ENCODE results near the gene GLIS2.

Gene GLIS2

DNA sequence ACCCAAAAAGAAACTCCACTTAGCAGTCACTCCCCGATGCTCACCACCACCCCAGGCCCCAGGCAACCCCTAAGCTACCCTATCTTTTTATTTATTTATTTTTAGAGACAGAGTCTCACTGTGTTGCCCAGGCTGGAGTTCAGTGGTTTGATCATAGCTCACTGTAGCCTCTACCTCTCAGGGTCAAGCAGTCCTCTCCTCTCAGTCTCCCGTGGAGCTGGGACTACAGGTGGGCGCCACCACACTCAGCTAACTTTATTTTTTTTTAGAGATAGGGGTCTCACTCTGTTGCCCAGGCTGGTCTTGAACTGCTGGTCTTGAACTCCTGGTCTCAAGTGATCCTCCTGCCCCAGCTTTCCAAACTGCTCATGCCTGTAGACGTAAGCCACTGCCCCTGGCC lies 14.7 kb upstream of the GLIS2 start:
- Histone ChIP-seq H3K27me3 (ENCODE audit: insufficient read depth, low read length, poor library complexity, severe bottlenecking) (no peaks in the 10 kb centered on the region), H3F3A (ENCODE audit: low read depth) (no peaks in the 10 kb centered on the region), H3K9ac (ENCODE audit: low read depth, low read length, poor library complexity, severe bottlenecking) (no peak overlapping the region), H3K9me3 (ENCODE audit: insufficient read depth, low read depth, low read length) (no peaks in the 10 kb centered on the region), H3K79me2 (ENCODE audit: insufficient read depth, low read length) (peaks cover 5% of the 10 kb centered on the region; the same call in 1 of the 2 replicates), H2AFZ (ENCODE audit: low read length) (no peak overlapping the region), H4K20me1 (ENCODE audit: insufficient read depth, low read length, poor library complexity, severe bottlenecking) (no peaks in the 10 kb centered on the region), H3K36me3 (ENCODE audit: insufficient read depth, low read length) (no peaks in the 10 kb centered on the region), H3K9me2 (replicated peaks; ENCODE audit: low read depth, low read length) (no peaks in the 10 kb centered on the region), H3K4me3 (ENCODE audit: low read length, poor library complexity, severe bottlenecking) (no peak overlapping the region), H3K4me2 (ENCODE audit: low read depth, low read length, poor library complexity, severe bottlenecking) (no peak overlapping the region), H3K4me1 (ENCODE audit: insufficient read depth, low read length, poor library complexity, severe bottlenecking) (no peaks in the 10 kb centered on the region)
- TF ChIP-seq EZH2phosphoT487 (IDR thresholded peaks at IDR 0.05; ENCODE audit: borderline replicate concordance) = no peak
- TF ChIP-seq, protein P1, sequence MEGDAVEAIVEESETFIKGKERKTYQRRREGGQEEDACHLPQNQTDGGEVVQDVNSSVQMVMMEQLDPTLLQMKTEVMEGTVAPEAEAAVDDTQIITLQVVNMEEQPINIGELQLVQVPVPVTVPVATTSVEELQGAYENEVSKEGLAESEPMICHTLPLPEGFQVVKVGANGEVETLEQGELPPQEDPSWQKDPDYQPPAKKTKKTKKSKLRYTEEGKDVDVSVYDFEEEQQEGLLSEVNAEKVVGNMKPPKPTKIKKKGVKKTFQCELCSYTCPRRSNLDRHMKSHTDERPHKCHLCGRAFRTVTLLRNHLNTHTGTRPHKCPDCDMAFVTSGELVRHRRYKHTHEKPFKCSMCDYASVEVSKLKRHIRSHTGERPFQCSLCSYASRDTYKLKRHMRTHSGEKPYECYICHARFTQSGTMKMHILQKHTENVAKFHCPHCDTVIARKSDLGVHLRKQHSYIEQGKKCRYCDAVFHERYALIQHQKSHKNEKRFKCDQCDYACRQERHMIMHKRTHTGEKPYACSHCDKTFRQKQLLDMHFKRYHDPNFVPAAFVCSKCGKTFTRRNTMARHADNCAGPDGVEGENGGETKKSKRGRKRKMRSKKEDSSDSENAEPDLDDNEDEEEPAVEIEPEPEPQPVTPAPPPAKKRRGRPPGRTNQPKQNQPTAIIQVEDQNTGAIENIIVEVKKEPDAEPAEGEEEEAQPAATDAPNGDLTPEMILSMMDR (conservative IDR thresholded peaks at IDR 0.05; ENCODE audit: low read length) = no peak

DNA sequence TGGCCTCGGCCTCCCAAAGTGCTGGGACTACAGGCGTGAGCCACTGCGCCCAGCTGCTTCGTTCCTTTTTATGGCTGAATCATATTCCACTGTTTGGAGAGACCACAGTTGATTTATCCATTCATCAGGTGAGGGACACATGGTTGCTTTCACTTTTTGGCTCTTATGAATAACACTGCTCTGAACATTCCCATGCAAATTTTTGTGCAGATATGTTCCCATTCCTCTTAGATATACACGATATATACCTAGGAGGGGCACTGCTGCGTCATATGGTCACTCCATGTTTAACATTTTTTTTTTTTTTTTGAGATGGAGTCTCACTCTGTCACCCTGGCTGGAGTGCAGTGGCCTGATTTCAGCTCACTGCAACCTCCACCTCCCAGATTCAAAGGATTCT lies 13.9 kb upstream of the GLIS2 start:
- Histone ChIP-seq H3K4me2 (ENCODE audit: low read depth, low read length, poor library complexity, severe bottlenecking) (no peak overlapping the region), H3K36me3 (ENCODE audit: insufficient read depth, low read length) (no peaks in the 10 kb centered on the region), H2AFZ (ENCODE audit: low read length) (no peak overlapping the region), H3K79me2 (ENCODE audit: insufficient read depth, low read length) (peaks cover 11% of the 10 kb centered on the region; the same call in 1 of the 2 replicates), H3K9me2 (replicated peaks; ENCODE audit: low read depth, low read length) (no peaks in the 10 kb centered on the region), H3F3A (ENCODE audit: low read depth) (no peaks in the 10 kb centered on the region), H3K9ac (ENCODE audit: low read depth, low read length, poor library complexity, severe bottlenecking) (no peak overlapping the region), H3K9me3 (ENCODE audit: insufficient read depth, low read depth, low read length) (no peaks in the 10 kb centered on the region), H3K4me3 (ENCODE audit: low read length, poor library complexity, severe bottlenecking) (no peak overlapping the region), H3K27me3 (ENCODE audit: insufficient read depth, low read length, poor library complexity, severe bottlenecking) (no peaks in the 10 kb centered on the region), H3K4me1 (ENCODE audit: insufficient read depth, low read length, poor library complexity, severe bottlenecking) (no peaks in the 10 kb centered on the region), H4K20me1 (ENCODE audit: insufficient read depth, low read length, poor library complexity, severe bottlenecking) (peaks cover 3% of the 10 kb centered on the region)
- TF ChIP-seq, protein P1 (conservative IDR thresholded peaks at IDR 0.05; ENCODE audit: low read length) = no peak
- no peak for TF ChIP-seq EZH2phosphoT487 (IDR thresholded peaks at IDR 0.05; ENCODE audit: borderline replicate concordance)

DNA sequence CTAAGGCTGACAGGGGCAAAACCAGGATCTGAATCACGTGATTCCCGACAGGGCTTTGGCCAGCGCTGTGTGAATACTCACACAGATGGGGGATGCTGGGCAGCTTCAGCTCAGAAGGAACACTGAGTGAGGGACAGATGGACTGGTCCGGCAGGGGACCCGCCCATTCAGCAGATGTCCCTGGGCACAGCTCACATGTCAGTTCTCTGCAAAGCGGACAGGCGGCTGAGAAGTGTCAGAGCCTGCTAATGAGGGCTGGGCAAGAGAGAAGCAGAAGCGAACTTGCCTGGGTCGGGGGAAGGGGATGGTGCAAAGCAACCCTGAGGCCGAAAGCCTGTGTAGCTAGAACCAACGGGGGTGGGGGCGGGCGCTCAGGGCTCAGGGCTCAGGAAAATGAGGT lies 11.9 kb upstream of the GLIS2 start:
- H3K36me3 ChIP-seq (ENCODE audit: insufficient read depth, low read length) = no peaks in the 10 kb centered on the region
- no peaks in the 10 kb centered on the region for H3K4me1 ChIP-seq (ENCODE audit: insufficient read depth, low read length, poor library complexity, severe bottlenecking)
- H3K4me3 ChIP-seq (ENCODE audit: low read length, poor library complexity, severe bottlenecking) = no peak overlapping the region
- H3K9me2 ChIP-seq (replicated peaks; ENCODE audit: low read depth, low read length) = no peaks in the 10 kb centered on the region
- no peak overlapping the region for H3K9ac ChIP-seq (ENCODE audit: low read depth, low read length, poor library complexity, severe bottlenecking)
- peaks cover 14% of the 10 kb centered on the region; the same call in 1 of the 2 replicates for H3K79me2 ChIP-seq (ENCODE audit: insufficient read depth, low read length)
- H3F3A ChIP-seq (ENCODE audit: low read depth) = no peaks in the 10 kb centered on the region
- H3K27me3 ChIP-seq (ENCODE audit: insufficient read depth, low read length, poor library complexity, severe bottlenecking) = no peaks in the 10 kb centered on the region
- H4K20me1 ChIP-seq (ENCODE audit: insufficient read depth, low read length, poor library complexity, severe bottlenecking) = peaks cover 5% of the 10 kb centered on the region
- TF ChIP-seq EZH2phosphoT487 (IDR thresholded peaks at IDR 0.05; ENCODE audit: borderline replicate concordance) = no peak
- TF ChIP-seq, protein P1 (conservative IDR thresholded peaks at IDR 0.05; ENCODE audit: low read length) = no peak
- no peaks in the 10 kb centered on the region for H3K9me3 ChIP-seq (ENCODE audit: insufficient read depth, low read depth, low read length)
- H3K4me2 ChIP-seq (ENCODE audit: low read depth, low read length, poor library complexity, severe bottlenecking) = no peak overlapping the region
- H2AFZ ChIP-seq (ENCODE audit: low read length) = no peak overlapping the region

Measured in Loucy (cell line).